Mammary epithelial cell (primary cell): ENCODE data around the gene RGS6.
"Not testable (repeated sequence)": the region's sequence is repeated elsewhere in the genome, so short reads cannot be mapped to it uniquely, and the experiment has no call there.

Experiments
- EZH2 ChIP-seq: IDR thresholded peaks from 2 replicates; pipeline ENCODE4 v1.6.1; 2012; ENCODE audit warnings: low read length, inconsistent platforms, borderline replicate concordance
- TF ChIP-seq, protein P1 (sequence below), 2 donors: IDR thresholded peaks in 1 of 2; conservative IDR thresholded peaks in 1 of 2; 2 replicates each; pipeline ENCODE4 v1.5.1; 2011 to 2012; ENCODE audit warnings: inconsistent platforms in 2 of 2, low read length in 2 of 2, mild to moderate bottlenecking in 2 of 2, control low read depth in 1 of 2, low read depth in 1 of 2; ENCODE audit not compliant: insufficient read depth in 1 of 2; ENCODE audit errors: extremely low read depth in 1 of 2

DNA sequence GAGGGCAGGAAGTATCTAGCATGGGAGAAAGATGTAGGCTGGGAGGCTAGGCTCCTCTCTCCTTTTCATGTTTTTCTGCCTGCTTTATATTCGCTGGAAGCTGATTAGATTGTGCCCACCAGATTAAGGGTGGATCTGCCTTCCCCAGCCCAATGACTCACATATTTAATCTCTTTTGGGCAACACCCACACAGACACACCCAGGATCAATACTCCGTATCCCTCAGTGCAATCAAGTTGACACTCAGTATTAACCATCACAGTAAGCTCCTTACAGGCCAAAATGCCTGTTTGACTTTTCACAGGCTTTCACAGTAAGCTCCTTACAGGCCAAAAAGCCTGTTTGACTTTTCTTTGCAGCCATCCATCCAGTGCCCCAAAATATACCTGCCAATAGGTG is 9.4 kb downstream of the RGS6 start:
- TF ChIP-seq EZH2, result not testable (repeated sequence)
- TF ChIP-seq, protein P1, sequence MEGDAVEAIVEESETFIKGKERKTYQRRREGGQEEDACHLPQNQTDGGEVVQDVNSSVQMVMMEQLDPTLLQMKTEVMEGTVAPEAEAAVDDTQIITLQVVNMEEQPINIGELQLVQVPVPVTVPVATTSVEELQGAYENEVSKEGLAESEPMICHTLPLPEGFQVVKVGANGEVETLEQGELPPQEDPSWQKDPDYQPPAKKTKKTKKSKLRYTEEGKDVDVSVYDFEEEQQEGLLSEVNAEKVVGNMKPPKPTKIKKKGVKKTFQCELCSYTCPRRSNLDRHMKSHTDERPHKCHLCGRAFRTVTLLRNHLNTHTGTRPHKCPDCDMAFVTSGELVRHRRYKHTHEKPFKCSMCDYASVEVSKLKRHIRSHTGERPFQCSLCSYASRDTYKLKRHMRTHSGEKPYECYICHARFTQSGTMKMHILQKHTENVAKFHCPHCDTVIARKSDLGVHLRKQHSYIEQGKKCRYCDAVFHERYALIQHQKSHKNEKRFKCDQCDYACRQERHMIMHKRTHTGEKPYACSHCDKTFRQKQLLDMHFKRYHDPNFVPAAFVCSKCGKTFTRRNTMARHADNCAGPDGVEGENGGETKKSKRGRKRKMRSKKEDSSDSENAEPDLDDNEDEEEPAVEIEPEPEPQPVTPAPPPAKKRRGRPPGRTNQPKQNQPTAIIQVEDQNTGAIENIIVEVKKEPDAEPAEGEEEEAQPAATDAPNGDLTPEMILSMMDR (conservative IDR thresholded peaks at IDR 0.05 in 1 of 2, IDR thresholded peaks at IDR 0.05 in 1 of 2; ENCODE audit: extremely low read depth in 1 of 2, insufficient read depth in 1 of 2, low read depth in 1 of 2, low read length in 2 of 2), result not testable (repeated sequence)
